GM12865 (cell line): ENCODE data around the gene C14orf93.
A peak's percentile ranks its signal among the peaks of the same experiment; 100 is the strongest.

Experiments
- DNase-seq: peaks from one replicate; pipeline ENCODE4 v3.0.0; 2010; ENCODE audit warnings: low read depth
- H3K4me3 ChIP-seq: 2 replicates; pipeline ENCODE4 v1.5.1; 2011; ENCODE audit warnings: mild to moderate bottlenecking, low read depth, low read length, control low read depth
- CTCF ChIP-seq: IDR thresholded peaks from 2 replicates; pipeline ENCODE4 v1.5.1; 2011; ENCODE audit warnings: low read length, control low read depth, low read depth, inconsistent platforms; ENCODE audit not compliant: insufficient read depth; ENCODE audit errors: missing control alignments

Gene C14orf93

GRCh38 chr14:23055621-23056144, 45.7 kb upstream of the C14orf93 start:
- TF ChIP-seq CTCF, result no peak
- no peak for DNase-seq
- no peak overlapping the region for H3K4me3 ChIP-seq

- DNase-seq, result no peak
- no peak overlapping the region for H3K4me3 ChIP-seq
- no peak for TF ChIP-seq CTCF
Observed at GRCh38 chr14:23055147-23055550, 45.2 kb upstream of the C14orf93 start.

- H3K4me3 ChIP-seq, result no peak overlapping the region
- no peak for DNase-seq
- TF ChIP-seq CTCF, result peak; percentile 38
Observed at GRCh38 chr14:23054000-23054811, 44.3 kb upstream of the C14orf93 start.

- no peak for DNase-seq
- TF ChIP-seq CTCF, result no peak
- H3K4me3 ChIP-seq, result no peak overlapping the region
Observed at GRCh38 chr14:23053426-23053825, 43.5 kb upstream of the C14orf93 start.

GRCh38 chr14:23052671-23053070, 42.7 kb upstream of the C14orf93 start:
- no peak for DNase-seq
- H3K4me3 ChIP-seq, result no peak overlapping the region
- TF ChIP-seq CTCF, result no peak

- no peak overlapping the region for H3K4me3 ChIP-seq
- no peak for DNase-seq
- no peak for TF ChIP-seq CTCF
Observed at GRCh38 chr14:23052182-23052623, 42.3 kb upstream of the C14orf93 start.
